ENCODE results near the gene CENATAC. TPM values are rescaled to one million over a fixed set of nuclear protein-coding genes. Genes with fewer than 3 reads are reported as not detected.

The CENATAC gene
- total and polyA plus RNA-seq, 9 of the 15 experiments (the other 6 are each of a cell fraction or from before 2014, with no cell fraction given) = 2.4 to 25.5 (median 13.7) TPM

- TF ChIP-seq ZNF318 (IDR thresholded peaks at IDR 0.05; ENCODE audit: borderline replicate concordance in 1 of 2, low read depth in 1 of 2) (no peak), PTBP1 (IDR thresholded peaks at IDR 0.05; ENCODE audit: low read depth, low read length) (no peak), CEBPB (tag; IDR thresholded peaks at IDR 0.05) (no peak), CHAMP1 (IDR thresholded peaks at IDR 0.05) (no peak), ZNF79 (CRISPR knock-in tag; IDR thresholded peaks at IDR 0.05; ENCODE audit: low read depth) (no peak), ETV5 (CRISPR knock-in tag; IDR thresholded peaks at IDR 0.05; ENCODE audit: low read depth) (peak; percentile 70; the same call in 1 of the 2 replicates), BCOR (IDR thresholded peaks at IDR 0.05) (peak; percentile 55; the same call in 1 of the 2 replicates), STAG1 (CRISPR knock-in tag; IDR thresholded peaks at IDR 0.05; ENCODE audit: borderline replicate concordance) (no peak), TBL1XR1 (IDR thresholded peaks at IDR 0.05; ENCODE audit: low read length in 2 of 2) (0 out of 4 replicates have a peak, but pooled peaks of 1 of the 2 experiments have one; percentile 58), MBD1 (CRISPR knock-in tag; IDR thresholded peaks at IDR 0.05) (no peak), ATF1 (CRISPR knock-in tag; IDR thresholded peaks at IDR 0.05) (no peak), ATF1 (tag; IDR thresholded peaks at IDR 0.05) (peak; percentile 77), HNRNPLL (IDR thresholded peaks at IDR 0.05; ENCODE audit: low read depth, low read length, poor library complexity, severe bottlenecking) (peak; percentile 23)
Observed at GRCh38 chr11:118980191-118980881, 17.6 kb upstream of the CENATAC start (continued).
